ENCODE measurements around the gene EXD3. TPM values are rescaled to one million over a fixed set of nuclear protein-coding genes. Genes with fewer than 3 reads are reported as not detected.
A peak's percentile ranks its signal among the peaks of the same experiment; 100 is the strongest.
"Not testable (repeated sequence)": the region's sequence is repeated elsewhere in the genome, so short reads cannot be mapped to it uniquely, and the experiment has no call there.

The EXD3 gene
- total and polyA plus RNA-seq, 8 donors: 8.1 to 57.3 (median 13.6) TPM

DNA sequence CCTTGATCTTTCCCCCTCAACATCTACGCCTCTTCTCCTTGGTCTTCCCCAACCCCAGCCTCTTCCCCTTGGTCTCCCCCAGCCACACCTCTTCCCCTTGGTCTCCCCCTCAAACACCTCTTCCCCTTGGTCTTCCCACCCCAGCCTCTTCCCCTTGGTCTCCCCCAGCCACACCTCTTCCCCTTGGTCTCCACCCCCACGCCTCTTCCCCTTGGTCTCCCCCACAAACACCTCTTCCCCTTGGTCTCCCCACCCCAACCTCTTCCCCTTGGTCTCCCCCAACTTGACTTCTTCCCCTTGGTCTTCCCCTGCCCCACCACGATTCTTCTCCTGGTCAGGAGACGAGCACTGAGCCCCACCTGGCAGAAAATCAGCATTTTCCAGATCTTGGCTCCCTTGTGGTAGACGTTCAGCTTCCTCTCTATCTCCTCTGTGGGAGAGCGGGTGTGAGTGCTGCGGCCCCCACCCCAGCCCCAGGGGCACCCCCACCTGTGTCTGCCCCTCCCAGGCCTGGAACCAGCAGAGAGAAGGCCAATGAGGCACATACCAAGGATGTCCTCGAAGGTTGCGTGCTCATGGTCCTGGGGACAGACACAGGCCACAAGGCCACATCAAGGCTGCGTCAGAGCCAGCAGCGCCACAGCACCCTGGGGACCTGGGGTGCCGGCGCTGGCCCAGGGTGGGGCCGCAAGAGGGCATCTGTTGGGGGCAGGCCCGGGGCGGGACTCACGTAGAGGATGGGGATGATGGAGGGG, 29.2 kb upstream of the EXD3 start:
- DNase-seq (peak in 4 of 6 donors; percentile 25 to 79 (median 34)), FAIRE-seq (no peak), ATAC-seq (no peak)
- Histone ChIP-seq H3K4me3 (no peak overlapping the region), H3K4me1 (peaks cover 0 to 6% (median 0%) of the 10 kb centered on the region in 3 donors), H3K27ac (no peak overlapping the region), H3K36me3 (peaks cover 0 to 13% (median 0%) of the 10 kb centered on the region in 3 donors), H3K9me3 (no peaks in the 10 kb centered on the region), H3K27me3 (no peaks in the 10 kb centered on the region)
- intact Hi-C loops (cut with DNase I): no loop called here
- TF ChIP-seq, protein P1, sequence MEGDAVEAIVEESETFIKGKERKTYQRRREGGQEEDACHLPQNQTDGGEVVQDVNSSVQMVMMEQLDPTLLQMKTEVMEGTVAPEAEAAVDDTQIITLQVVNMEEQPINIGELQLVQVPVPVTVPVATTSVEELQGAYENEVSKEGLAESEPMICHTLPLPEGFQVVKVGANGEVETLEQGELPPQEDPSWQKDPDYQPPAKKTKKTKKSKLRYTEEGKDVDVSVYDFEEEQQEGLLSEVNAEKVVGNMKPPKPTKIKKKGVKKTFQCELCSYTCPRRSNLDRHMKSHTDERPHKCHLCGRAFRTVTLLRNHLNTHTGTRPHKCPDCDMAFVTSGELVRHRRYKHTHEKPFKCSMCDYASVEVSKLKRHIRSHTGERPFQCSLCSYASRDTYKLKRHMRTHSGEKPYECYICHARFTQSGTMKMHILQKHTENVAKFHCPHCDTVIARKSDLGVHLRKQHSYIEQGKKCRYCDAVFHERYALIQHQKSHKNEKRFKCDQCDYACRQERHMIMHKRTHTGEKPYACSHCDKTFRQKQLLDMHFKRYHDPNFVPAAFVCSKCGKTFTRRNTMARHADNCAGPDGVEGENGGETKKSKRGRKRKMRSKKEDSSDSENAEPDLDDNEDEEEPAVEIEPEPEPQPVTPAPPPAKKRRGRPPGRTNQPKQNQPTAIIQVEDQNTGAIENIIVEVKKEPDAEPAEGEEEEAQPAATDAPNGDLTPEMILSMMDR (IDR thresholded peaks at IDR 0.05): no peak
- 90 to 92% methylated on average over 17 of the region's 17 CpGs for WGBS, 2 donors

DNA sequence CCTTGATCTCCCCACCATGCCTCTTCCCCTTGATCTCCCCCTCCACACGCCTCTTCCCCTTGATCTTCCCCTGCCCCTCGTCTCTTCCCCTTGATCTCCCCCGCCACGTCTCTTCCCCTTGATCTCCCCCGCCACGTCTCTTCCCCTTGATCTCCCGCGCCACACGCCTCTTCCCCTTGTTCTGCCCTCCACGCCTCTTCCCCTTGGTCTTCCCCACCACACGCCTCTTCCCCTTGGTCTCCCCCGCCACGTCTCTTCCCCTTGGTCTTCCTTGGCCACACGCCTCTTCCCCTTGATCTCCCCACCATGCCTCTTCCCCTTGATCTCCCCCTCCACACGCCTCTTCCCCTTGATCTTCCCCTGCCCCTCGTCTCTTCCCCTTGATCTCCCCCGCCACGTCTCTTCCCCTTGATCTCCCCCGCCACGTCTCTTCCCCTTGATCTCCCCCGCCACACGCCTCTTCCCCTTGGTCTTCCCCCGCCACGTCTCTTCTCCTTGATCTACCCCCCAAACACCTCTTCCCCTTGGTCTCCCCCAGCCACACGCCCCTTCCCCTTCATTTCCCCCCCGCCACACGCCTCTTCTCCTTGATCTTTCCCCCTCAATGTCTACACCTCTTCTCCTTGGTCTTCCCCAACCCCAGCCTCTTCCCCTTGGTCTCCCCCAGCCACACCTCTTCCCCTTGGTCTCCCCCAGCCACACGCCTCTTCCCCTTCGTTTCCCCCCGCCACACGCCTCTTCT, 28.5 kb upstream of the EXD3 start:
- DNase-seq: peak in 1 of 6 donors; percentile 3
- H3K27me3 ChIP-seq; H3K4me1 ChIP-seq; FAIRE-seq; H3K27ac ChIP-seq; H3K9me3 ChIP-seq; H3K4me3 ChIP-seq; intact Hi-C loops (cut with DNase I); ATAC-seq: not testable (repeated sequence)
- 91 to 95% methylated on average over 9 to 12 of the region's 31 CpGs for WGBS, 2 donors
- H3K36me3 ChIP-seq: peaks cover 0 to 13% (median 0%) of the 10 kb centered on the region in 3 donors

DNA sequence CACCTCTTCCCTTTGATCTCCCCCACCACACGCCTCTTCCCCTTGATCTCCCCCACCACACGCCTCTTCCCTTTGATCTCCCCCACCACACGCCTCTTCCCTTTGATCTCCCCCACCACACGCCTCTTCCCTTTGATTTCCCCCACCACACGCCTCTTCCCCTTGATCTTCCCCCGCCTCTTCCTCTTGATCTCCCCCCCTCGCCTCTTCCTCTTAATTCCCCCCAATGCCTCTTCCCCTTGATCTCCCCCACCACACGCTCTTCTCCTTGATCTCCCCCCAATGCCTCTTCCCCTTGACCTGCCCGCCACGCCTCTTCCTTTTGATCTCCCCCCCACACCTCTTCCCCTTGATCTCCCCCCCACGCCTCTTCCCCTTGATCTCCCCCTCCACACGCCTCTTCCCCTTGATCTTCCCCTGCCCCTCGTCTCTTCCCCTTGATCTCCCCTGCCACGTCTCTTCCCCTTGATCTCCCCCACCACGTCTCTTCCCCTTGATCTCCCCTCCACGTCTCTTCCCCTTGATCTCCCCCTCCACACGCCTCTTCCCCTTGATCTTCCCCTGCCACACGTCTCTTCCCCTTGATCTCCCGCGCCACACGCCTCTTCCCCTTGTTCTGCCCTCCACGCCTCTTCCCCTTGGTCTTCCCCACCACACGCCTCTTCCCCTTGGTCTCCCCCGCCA, 27.7 kb upstream of the EXD3 start:
- 87 to 96% methylated on average over 21 of the region's 24 CpGs for WGBS, 2 donors
- H3K4me1 ChIP-seq; ATAC-seq; H3K27me3 ChIP-seq; H3K27ac ChIP-seq; intact Hi-C loops (cut with DNase I); FAIRE-seq; H3K4me3 ChIP-seq; H3K9me3 ChIP-seq: not testable (repeated sequence)
- peaks cover 0 to 13% (median 0%) of the 10 kb centered on the region in 3 donors for H3K36me3 ChIP-seq
- DNase-seq: peak in 2 of 6 donors; percentile 3 to 11

DNA sequence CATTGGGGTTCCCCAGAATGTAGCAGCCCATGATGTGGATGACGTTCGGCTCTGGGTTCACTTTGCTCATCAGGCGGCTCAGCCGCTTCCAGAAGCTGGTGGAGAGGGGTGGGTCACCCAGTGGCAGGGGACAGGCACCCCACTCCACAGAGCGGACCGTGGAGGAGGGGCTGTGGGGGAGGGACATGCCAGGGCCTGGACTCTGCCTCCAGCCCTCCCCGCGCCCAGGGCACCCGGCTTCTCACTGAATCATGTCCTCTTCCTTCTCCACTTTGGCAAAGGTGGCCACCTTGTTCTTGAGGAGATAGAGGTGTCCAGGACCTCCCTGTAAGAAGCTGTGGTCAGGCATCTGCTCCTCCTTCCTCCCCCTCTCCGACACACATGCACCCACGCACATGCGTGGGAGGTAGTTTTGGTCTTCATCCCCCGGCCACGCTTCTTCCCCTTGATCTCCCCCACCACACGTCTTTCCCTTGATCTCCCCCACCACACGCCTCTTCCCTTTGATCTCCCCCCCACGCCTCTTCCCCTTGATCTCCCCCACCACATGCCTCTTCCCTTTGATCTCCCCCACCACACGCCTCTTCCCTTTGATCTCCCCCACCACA, 27.1 kb upstream of the EXD3 start:
- Histone ChIP-seq H3K36me3 (peaks cover 0 to 13% (median 0%) of the 10 kb centered on the region in 3 donors), H3K27me3 (no peaks in the 10 kb centered on the region), H3K27ac (no peak overlapping the region), H3K9me3 (no peaks in the 10 kb centered on the region), H3K4me1 (peaks cover 0 to 9% (median 4%) of the 10 kb centered on the region in 3 donors), H3K4me3 (no peak overlapping the region)
- ATAC-seq: no peak
- WGBS, 2 donors: 93 to 94% methylated on average over 17 to 18 of the region's 18 CpGs
- peak in 5 of 6 donors; percentile 3 to 69 (median 28) for DNase-seq
- TF ChIP-seq, protein P1 (IDR thresholded peaks at IDR 0.05): no peak
- intact Hi-C loops (cut with DNase I): no loop called here
- FAIRE-seq: no peak

DNA sequence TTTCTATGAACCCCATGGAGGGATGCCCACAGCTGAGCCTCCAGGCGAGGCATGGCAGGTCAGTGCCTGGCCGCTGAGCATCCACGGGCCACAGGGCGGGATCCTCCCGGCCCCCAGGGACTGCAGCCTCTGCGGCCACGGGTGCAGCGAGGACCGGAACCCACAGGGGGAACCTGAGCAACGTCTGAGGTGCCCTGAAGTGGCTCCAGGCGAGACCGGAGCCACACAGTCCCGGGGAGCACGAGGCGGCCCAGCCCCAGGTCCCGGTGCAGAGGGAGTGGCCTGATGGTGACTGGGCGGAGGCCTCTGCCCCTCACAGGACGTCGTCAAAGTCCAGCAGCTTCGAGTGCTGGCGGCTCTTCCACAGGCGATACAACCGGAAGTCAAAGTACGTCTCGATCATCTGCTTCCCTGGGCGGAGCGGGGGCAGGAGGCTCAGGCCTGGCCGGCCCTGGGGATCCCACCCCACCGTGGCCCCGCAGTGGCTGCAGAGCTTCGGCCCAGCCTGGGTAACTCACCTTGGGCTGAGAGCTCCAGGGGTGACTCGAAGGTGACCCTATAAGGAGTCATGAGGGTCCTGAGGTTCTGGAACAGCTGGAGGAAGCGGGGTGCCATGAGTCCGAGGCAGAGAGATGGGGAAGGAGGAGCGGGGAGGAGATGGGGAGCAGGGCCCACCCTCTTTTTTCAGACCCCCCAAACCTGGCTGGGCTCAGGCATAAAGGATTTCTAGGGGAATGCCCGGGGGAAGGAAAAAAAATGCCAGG, 26.3 kb upstream of the EXD3 start:
- no peaks in the 10 kb centered on the region for H3K27me3 ChIP-seq
- H3K4me1 ChIP-seq: peaks cover 0 to 6% (median 4%) of the 10 kb centered on the region in 3 donors
- 90 to 91% methylated on average over 36 of the region's 36 CpGs for WGBS, 2 donors
- no peaks in the 10 kb centered on the region for H3K9me3 ChIP-seq
- TF ChIP-seq, protein P1 (IDR thresholded peaks at IDR 0.05): no peak
- H3K27ac ChIP-seq: no peak overlapping the region
- H3K4me3 ChIP-seq: no peak overlapping the region
- FAIRE-seq: no peak
- ATAC-seq: no peak
- DNase-seq: peak in 5 of 6 donors; percentile 3 to 67 (median 34)
- intact Hi-C loops (cut with DNase I): no loop called here
- peaks cover 0 to 13% (median 0%) of the 10 kb centered on the region in 3 donors for H3K36me3 ChIP-seq
